Uterus (tissue), 2 donors: ENCODE data around the gene STX5.

Experiments used
- CTCF ChIP-seq, 4 experiments: fragments of 200-600 bp in 2 of 4; fragments of 450-650 bp in 2 of 4; sonication (generic) in 2 of 4; IDR thresholded peaks; one replicate each; pipeline ENCODE4 v1.5.1; 2016 to 2019; ENCODE audit warnings: antibody characterized with exemption in 4 of 4, mild to moderate bottlenecking in 2 of 4, moderate library complexity in 1 of 4
- POLR2A ChIP-seq, 2 donors: fragments of 450-650 bp; IDR thresholded peaks; one replicate each; pipeline ENCODE4 v1.6.1; 2016; ENCODE audit warnings: antibody characterized with exemption in 2 of 2, mild to moderate bottlenecking in 1 of 2, moderate library complexity in 1 of 2

GRCh38 chr11:62771144-62772021 is 60.5 kb downstream of the STX5 start, which contains the start of gene TAF6L:
- peak in 1 of 2 donors; percentile 54 for TF ChIP-seq POLR2A (IDR thresholded peaks at IDR 0.05)
- TF ChIP-seq CTCF (IDR thresholded peaks at IDR 0.05): no peak
